ENCODE data around the gene HDLBP. TPM values are rescaled to one million over a fixed set of nuclear protein-coding genes. Genes with fewer than 3 reads are reported as not detected.

Gene HDLBP
- total and polyA plus RNA-seq, 2 of the 4 experiments (the other 2 are of a cell fraction) = 648 to 1,165 TPM

- no peak for TF ChIP-seq MXI1 (IDR thresholded peaks at IDR 0.05; ENCODE audit: borderline replicate concordance, low read depth, low read length)
- TF ChIP-seq FOS (IDR thresholded peaks at IDR 0.05; ENCODE audit: low read depth, low read length) = no peak
- no peak for TF ChIP-seq SMC3 (IDR thresholded peaks at IDR 0.05; ENCODE audit: low read depth, low read length)
- TF ChIP-seq POLR2A (IDR thresholded peaks at IDR 0.05; ENCODE audit: low read depth, low read length) = no peak
- TF ChIP-seq RCOR1 (IDR thresholded peaks at IDR 0.05; ENCODE audit: insufficient replicate concordance, low read length) = no peak
- no peak for TF ChIP-seq BHLHE40 (IDR thresholded peaks at IDR 0.05; ENCODE audit: low read depth, low read length)
- no peak for TF ChIP-seq MAZ (IDR thresholded peaks at IDR 0.05; ENCODE audit: borderline replicate concordance, low read depth, low read length)
- TF ChIP-seq CHD1 (IDR thresholded peaks at IDR 0.05; ENCODE audit: low read depth, low read length) = no peak
- no peak for TF ChIP-seq MAFK (IDR thresholded peaks at IDR 0.05; ENCODE audit: low read depth, low read length)
- TF ChIP-seq, protein P1, sequence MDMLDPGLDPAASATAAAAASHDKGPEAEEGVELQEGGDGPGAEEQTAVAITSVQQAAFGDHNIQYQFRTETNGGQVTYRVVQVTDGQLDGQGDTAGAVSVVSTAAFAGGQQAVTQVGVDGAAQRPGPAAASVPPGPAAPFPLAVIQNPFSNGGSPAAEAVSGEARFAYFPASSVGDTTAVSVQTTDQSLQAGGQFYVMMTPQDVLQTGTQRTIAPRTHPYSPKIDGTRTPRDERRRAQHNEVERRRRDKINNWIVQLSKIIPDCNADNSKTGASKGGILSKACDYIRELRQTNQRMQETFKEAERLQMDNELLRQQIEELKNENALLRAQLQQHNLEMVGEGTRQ (IDR thresholded peaks at IDR 0.05; ENCODE audit: low read depth, low read length) = no peak
- no peak for ATAC-seq (ENCODE audit: low read depth)
- H3K4me1 ChIP-seq (ENCODE audit: control insufficient read depth, insufficient read depth, low read length) = peaks cover 9% of the 10 kb centered on the region; the same call in 1 of the 2 replicates
- CTCF ChIA-PET = no interaction called here
- no peak overlapping the region for H3K23ac ChIP-seq (ENCODE audit: low read depth, low read length)
- no peak overlapping the region for H3K27ac ChIP-seq (ENCODE audit: insufficient read depth, low read length)
- H3K56ac ChIP-seq (ENCODE audit: extremely low read depth, insufficient read depth, low read length) = no peak overlapping the region
- no TSS peak for BruUV-seq (replicated peaks)
- no peak overlapping the region for H4K5ac ChIP-seq (ENCODE audit: low read depth, low read length)
- peaks cover 3% of the 10 kb centered on the region; the same call in 1 of the 2 replicates for H3K9me1 ChIP-seq (ENCODE audit: insufficient read depth, low read length)
- no peak overlapping the region for H3K14ac ChIP-seq (replicated peaks; ENCODE audit: low read depth, low read length)
- dilution Hi-C loops (cut with HindIII; ENCODE audit: low sequenced_read_pairs, unreplicated experiment) = no loop called here
- H2BK5ac ChIP-seq (ENCODE audit: low read depth, low read length, poor library complexity, severe bottlenecking) = no peak overlapping the region
- DNase-seq = peak; percentile 15
- no peak overlapping the region for H2BK15ac ChIP-seq (ENCODE audit: low read depth, low read length)
- H2BK20ac ChIP-seq (ENCODE audit: low read depth, low read length) = no peak overlapping the region
- intact Hi-C loops (cut with micrococcal nuclease) = no loop called here
- H3K9ac ChIP-seq (ENCODE audit: low read depth, low read length) = no peak overlapping the region
- H3K4me2 ChIP-seq (ENCODE audit: low read depth, low read length) = no peak overlapping the region
- POLR2A ChIA-PET (ENCODE audit: unreplicated experiment) = no interaction called here
- no peak overlapping the region for H3K4ac ChIP-seq (ENCODE audit: low read depth, low read length)
- no peak overlapping the region for H4K8ac ChIP-seq (ENCODE audit: low read depth in 2 of 2, low read length in 2 of 2)
- H2AFZ ChIP-seq (replicated peaks; ENCODE audit: low read length, poor library complexity) = no peak overlapping the region
- H3K18ac ChIP-seq (ENCODE audit: low read depth, low read length) = no peak overlapping the region
- H2BK120ac ChIP-seq (ENCODE audit: low read depth, low read length) = no peak overlapping the region
- 40% methylated on average over 1 of the region's 19 CpGs; no CpG with 5 or more reads in 1 of the 2 experiments for WGBS, 2 experiments (ENCODE audit: extremely low coverage in 2 of 2, insufficient read length in 1 of 2)
- no peaks in the 10 kb centered on the region for H3K27me3 ChIP-seq (ENCODE audit: control insufficient read depth, insufficient read depth, low read length)
- H4K20me1 ChIP-seq (ENCODE audit: insufficient read depth, low read length) = peaks cover 85% of the 10 kb centered on the region
- no peak overlapping the region for H2AK9ac ChIP-seq (replicated peaks; ENCODE audit: low read depth, low read length, poor library complexity)
- no peaks in the 10 kb centered on the region for H3K9me3 ChIP-seq (ENCODE audit: control insufficient read depth, insufficient read depth, low read length)
- peaks cover 60% of the 10 kb centered on the region for H3K36me3 ChIP-seq (ENCODE audit: control insufficient read depth, insufficient read depth, low read length)
- no peak overlapping the region for H2AK5ac ChIP-seq (ENCODE audit: low read depth, low read length)
- no peak overlapping the region for H4K91ac ChIP-seq (ENCODE audit: insufficient read depth, low read depth, low read length)
- in situ Hi-C loops (cut with MboI; ENCODE audit: low sequenced_read_pairs) = no loop called here
- peaks cover 21 to 58% of the 10 kb centered on the region in 2 experiments for H3K79me1 ChIP-seq (ENCODE audit: low read depth in 1 of 2, low read length in 2 of 2)
- H3K4me3 ChIP-seq (ENCODE audit: insufficient read depth, low read depth, low read length) = no peak overlapping the region
These were observed 88.5 kb downstream of the HDLBP start for GRCh38 chr2:241226723-241227572.
